ENCODE measurements around the gene ESPN.

- TF ChIP-seq CTCF (IDR thresholded peaks at IDR 0.05; ENCODE audit: borderline replicate concordance, extremely low read depth, low read length, poor library complexity, severe bottlenecking) (no peak), EZH2 (IDR thresholded peaks at IDR 0.05; ENCODE audit: borderline replicate concordance, low read depth, low read length, severe bottlenecking) (no peak)
Measured at GRCh38 chr1:6456800-6457466, 32.4 kb downstream of the ESPN start.
